HG03064 (cell line): ENCODE data around the gene KDM4F.

Source experiments
- ATAC-seq: cut with Tn5 transposase; IDR thresholded peaks from one replicate; pipeline ENCODE4 v1.9.1; 2021; ENCODE audit warnings: low read depth; ENCODE audit not compliant: unreplicated experiment

KDM4F gene

DNA sequence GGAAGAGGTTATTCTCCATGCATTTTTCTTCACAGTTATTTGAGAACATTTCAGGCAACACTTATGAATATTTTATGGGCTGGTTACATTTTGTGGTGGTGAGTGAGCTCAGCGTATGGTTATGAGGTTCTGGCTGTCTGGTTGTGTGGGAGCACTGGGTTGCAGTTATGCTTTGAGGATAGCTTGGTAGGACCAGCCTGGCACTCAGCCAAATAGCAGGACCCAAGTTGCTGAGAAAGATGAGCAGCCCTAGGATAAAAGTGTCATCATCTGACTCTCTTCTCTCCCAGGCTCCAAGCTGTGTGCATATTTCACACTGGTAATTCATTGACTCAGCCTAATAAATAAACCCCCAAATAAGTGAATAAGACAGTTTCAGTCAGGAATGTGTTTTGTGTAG, 9.4 kb downstream of the KDM4F start:
- ATAC-seq: no peak

DNA sequence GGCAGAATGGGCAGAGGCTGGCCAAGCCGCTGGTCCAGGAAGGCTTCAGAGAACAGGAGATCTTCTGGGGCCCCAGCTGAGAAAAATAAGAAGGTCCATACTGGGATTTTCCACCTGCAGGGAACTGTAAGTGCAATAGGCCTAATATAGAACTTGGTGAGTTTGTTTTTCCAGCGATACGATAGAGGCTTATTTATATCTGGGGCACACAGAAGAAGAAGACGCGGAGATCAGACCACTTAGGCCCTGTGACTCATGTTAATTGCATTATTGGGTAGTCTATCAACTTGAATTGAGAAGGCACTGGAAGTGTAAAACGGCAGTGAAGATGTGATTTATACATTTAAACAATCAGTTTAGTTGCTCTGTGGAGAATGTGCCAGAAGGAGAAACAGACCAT, 9.8 kb downstream of the KDM4F start:
- ATAC-seq: no peak

DNA sequence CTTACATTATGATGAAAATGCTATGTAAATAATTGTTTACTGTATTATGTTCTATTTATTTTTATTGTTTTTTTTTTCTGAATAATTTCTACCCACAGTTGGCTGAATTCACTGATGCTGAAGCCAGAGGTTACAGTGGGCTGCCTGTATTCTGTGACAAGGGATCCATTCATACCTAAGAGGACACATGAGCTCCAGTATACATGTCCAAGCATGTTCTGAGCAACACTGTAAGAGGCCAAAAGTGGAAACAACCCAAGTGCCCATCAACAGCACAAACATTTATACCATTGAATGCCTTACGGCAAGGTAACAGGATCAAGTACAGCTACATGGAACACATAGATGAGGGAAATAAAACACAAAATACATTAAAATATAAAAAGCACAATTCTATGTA, 16.1 kb downstream of the KDM4F start:
- no peak for ATAC-seq

DNA sequence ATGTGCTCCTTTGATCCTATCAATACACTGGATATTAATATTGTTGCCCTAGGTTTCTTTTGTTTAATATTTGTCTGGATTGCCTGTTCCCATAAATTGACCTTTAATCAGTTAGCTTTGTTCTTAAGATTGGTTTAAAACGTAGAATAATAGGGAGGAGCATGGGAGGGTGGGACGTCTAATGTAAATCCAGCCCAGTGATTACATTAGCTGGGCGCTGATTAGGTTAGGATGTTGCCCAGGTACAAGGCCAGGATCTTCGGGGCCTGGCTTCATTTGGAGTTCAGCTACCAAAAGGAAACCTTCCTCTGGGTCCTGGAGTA, 17.5 kb downstream of the KDM4F start, which contains the start of gene SRSF8:
TSS of gene SRSF8 (plus strand) at position 204 of the 323 bp plus-strand sequence. CDS start 308 bp downstream, outside the sequence.
- ATAC-seq: peak; percentile 43

DNA sequence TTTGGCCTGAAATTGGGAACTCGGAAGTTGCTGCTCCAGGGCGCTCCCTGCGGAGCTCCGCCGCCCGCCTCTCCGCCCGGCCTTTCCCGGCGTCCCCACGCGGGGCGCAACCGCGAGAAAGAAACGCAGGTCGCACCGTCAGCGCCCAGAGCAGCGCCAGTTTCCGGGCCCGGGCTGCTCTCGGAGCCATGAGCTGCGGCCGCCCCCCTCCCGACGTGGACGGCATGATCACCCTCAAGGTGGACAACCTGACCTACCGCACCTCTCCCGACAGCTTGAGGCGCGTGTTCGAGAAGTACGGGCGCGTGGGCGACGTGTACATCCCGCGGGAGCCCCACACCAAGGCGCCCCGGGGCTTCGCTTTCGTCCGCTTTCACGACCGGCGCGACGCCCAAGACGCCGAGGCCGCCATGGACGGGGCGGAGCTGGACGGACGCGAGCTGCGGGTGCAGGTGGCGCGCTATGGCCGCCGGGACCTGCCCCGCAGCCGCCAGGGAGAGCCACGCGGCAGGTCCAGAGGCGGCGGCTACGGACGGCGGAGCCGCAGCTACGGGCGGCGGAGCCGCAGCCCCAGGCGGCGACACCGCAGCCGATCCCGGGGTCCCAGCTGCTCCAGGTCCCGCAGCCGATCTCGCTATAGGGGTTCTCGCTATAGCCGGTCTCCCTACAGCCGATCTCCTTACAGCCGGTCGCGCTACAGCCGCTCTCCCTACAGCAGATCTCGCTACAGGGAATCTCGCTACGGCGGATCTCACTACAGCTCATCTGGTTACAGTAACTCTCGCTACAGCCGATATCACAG, 18.0 kb downstream of the KDM4F start:
- ATAC-seq: peak; percentile 59

DNA sequence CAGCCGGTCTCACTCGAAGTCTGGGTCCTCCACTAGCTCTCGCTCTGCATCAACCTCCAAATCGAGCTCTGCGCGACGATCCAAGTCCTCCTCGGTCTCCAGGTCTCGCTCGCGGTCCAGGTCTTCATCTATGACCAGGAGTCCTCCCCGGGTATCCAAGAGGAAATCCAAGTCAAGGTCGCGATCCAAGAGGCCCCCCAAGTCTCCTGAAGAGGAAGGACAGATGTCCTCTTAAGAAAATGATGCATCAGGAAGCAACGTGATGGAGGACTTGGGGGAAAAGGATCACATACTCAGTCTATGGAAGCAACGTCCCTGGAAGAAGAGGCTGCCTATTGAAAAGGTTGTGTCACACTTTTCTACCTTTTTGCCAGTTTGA, 18.6 kb downstream of the KDM4F start:
- ATAC-seq: no peak

DNA sequence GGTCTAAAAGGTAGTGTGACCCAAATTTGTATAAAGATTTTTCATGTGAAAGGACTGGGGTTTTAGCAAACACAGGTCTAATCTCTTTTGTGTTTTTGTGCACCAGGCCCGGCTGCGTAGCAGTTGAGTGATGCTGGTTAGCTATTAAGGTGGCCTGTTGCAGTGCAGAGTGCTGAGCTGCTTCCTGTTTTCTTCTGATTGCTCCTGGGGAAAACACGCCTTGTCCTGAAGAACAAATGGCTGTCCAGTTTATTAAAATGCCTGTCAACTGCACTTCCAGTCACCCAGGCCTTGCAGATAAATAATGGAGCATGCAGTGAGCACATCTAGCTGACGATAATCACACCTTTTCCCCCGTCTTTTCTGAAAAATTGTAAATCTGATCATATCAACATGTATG, 19.3 kb downstream of the KDM4F start:
- ATAC-seq: peak; percentile 71

DNA sequence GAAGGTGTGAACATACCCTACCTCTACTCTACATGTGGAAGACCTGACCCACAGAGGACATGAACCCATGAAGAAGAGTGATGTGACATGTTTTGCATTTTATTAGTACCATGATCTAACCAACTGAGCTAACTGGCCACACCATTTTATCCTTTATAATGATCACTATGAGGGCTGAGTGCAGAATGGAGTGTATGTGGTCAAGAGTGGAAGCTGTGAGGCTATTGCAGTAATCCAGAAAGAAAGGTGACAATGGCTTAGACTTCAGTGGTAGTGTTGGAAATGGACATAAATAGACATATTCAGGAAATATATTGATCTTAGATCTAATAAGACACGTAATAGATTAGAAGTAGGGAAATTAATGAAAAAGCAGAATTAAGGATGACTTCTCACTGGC, 21.2 kb downstream of the KDM4F start:
- no peak for ATAC-seq

DNA sequence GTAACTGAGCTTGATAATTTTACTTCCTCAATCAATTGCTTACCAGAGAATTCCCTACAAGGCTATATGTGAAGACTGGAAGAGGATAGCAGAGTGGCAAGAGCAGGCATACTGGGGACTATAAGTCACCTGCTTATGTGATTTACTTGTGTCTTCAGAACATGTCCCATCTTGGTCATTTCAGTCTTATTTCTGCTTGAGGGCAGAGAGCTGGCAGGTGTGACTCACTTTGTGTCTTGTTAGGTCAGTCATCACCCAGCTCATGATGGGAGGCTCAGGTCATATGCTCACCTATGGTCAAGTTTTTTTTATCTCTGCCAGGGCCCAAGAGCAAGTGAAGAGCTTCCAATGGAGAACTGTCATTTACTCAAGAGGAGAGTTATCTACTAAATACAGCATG, 23.7 kb downstream of the KDM4F start:
- ATAC-seq: no peak

DNA sequence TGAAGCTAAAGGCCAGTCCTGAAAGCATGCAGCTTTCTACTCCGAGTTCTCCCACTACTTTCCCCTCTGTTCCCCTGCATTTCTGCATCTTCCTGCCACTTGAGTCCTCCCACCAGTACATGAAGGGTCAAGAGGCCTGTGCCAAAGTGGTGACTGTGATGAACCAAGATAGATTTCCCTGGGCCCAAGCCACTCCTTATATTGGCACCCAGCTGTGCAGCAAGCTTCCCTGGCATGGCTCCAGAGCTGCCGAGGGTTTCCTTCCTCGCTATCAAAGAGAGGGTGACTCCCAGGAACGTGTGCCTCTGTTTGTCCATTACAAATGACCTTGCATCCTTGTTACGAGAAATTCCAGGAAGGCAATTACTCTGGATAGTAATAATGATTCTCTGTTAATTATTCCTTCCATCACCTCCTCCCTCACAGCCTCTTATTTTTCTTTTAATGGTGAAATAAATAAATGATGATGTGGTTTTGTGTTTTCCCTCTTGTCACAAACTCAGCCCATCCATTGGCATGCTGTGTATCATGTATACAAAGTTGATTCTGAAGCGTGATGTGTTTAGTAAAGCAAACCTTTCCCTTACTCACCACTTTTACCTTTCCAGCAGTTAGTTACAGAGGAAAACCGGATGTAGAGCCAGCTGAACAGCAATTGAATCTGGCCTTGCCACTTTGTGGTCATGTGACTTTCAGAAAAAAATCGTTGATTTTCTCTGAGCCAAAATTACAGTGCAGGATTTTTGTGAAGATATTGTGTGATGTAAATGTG, 25.8 kb downstream of the KDM4F start:
- no peak for ATAC-seq

DNA sequence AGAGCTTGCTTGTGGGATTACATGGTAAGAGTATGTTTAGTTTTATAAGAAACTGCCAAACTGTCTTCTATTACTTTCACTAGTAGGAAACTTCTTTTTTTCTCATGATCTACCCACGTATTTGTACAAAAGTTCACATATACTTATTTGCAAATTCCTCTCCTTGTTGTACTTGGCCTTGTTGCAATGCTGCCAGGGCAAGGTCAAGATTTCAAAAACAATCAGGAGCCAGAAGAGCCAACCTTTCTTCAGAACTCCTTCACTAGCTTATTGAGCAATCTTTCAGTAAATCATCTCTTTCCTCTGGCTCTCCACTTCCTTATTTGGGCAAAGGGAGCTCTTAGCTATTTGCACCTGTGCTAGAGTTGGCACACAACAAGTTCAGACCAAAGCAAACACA, 27.2 kb downstream of the KDM4F start:
- ATAC-seq: no peak

DNA sequence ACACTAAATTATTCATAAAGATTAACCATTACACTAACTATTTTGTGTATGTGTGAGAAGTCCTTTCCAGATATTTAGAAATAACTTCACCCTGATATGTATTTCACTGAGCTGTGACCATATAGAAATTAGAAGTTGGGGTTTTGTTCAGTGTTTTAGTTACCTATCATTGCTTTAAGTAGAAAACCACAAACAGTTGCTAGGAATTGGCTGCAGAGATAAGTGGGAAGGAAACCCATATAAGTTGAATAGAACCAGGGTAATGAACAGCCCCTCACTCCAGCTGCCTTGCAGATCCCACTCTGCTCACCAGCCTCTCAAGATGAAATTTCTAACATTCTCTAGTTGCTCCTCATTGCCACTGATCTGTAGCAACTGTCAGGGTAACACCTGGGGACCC, 27.8 kb downstream of the KDM4F start:
- ATAC-seq: no peak

DNA sequence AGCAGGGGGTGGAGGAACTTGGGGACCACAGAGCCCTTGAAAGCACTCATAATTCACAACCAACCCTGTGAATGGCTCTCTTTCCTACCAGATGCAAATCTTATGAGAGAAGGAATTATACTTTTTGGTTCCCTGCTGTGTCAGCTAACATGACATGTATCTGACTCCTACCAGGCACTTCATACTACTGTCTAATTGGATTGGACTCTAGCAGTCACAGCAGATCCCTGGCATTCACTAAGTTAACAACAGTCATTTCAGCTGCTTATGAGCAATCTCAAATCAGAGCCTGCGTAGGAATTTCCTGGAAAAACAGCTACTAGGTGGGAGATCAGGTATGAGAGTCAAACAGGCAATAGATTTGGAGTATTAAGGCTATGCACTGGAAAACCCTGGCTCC, 29.3 kb downstream of the KDM4F start:
- ATAC-seq: no peak

DNA sequence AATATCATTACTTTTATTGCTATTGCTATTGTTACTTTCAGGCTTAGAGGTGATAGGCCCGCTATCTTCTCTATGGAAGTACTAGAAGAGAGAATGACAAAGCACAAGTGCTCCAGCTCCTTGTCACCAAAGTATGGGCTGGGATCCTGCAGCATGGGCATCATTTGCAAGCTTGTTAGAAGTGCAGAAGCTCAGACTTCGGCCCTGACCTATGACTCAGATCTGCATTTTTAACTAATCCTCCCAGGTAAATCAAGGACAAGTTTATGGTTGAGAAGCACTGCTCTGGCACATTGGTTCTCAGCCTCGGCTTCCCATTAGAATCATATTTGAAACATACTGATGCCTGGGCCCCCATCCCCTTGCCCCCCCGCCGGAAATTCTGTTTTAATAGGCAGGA, 31.8 kb downstream of the KDM4F start:
- ATAC-seq: no peak

DNA sequence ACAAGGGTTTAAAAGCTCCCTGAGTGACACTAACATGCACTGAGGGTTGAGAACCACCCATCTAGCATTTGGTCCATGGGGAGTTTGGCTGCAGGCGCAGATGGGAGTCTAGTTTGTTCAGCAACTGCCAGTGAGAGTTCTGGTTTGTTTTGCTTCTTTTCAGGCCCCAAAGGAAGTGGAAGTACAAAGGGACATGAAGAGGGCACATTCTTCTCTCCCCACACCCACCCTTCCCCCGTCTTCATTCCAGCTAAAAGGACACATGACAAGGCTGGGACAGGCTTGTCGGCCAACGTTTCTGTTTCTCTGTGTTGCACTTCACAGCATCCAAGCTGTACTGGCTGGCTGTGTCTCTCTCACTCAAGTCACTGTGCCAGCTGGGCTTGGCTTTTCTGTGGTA, 32.2 kb downstream of the KDM4F start:
- ATAC-seq: no peak

DNA sequence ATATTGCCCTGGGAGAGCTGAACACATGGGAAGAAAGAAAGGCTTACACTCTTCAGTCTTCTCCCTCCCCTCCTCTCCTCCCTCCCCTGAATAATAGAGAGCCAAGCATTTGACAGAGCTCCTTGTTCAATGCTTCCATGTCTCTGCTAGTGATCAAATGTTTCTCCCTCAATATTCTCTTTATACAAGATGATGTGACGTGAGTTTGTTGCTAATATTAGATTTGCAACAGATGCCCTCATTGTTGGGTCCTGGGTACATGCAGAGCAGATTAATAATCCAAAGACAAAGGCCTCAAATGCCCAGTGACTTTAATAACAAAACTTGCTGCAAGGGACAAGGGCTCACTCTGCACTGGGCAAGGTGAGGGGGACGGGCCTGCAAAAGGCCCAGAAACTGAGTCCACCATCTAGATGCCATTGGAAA, 33.4 kb downstream of the KDM4F start:
- no peak for ATAC-seq

DNA sequence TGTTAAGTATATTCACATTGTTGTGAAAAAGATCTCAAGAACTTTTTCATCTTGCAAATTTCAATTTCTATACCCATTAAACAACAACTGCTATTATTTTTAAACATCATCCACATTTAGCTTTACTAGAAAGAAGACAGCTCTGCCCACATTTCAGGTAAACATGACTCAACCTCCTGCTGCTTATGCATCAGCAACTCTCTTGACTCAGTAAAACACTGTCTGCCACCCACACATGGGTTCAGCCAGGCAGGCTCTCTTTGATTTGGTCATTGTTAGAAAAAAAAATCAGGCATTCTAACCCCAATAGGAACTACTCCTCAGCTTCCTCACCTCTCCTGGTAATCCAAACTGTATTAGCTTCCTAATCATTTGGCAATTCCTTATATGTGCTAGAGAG, 35.3 kb downstream of the KDM4F start:
- ATAC-seq: peak; percentile 51

DNA sequence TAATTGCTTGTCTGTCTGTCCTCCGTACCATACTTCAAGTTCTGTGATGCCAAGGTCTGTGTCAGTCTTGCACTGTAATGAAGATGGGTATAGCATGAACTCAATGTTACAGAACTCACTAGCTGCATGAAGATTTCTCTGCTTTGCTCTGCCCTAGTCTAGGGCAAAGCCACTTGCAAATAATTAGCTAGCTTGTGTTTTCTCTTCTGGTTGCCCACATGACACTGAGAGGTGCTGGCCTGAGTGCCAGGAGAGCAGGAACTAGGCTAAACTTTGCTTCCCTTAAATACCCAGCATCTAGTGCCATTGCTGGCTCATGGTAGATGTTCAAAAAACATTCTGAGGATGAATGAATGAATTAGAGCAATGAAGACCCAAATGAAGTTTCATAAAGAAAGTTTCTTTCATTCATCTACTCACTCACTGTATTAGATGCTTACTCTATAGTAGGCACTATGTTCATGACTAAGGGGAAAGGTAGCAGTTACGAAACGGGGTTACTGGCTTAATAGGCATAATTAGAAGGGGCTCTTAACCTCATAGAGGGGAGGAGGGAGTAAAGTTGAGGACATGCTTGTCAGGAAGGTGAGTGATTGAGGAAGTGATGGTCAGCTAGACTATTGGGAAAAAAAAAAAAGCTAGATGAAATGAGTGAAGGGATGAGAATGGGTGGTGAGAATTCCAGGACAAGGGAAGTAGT, 36.0 kb downstream of the KDM4F start:
- ATAC-seq: no peak

DNA sequence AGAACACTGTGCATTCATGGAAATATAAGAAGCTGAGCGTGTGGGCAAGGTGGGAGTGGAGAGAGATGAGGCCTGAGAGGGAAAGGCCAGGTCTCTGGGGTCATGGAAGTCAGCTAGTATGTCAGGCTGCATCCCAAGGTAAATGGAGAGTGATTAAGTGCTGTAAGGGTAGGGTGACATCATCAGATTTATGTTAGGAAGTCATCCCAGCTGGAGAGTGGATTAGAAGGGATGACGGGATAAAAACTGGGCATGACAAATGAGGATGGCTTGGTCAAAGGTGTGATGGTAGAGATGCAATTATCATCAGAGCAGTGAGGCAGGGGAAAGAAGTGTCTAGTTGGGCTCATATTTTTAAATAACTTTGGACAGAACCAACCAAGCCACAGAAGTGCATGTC, 36.9 kb downstream of the KDM4F start:
- ATAC-seq: no peak

DNA sequence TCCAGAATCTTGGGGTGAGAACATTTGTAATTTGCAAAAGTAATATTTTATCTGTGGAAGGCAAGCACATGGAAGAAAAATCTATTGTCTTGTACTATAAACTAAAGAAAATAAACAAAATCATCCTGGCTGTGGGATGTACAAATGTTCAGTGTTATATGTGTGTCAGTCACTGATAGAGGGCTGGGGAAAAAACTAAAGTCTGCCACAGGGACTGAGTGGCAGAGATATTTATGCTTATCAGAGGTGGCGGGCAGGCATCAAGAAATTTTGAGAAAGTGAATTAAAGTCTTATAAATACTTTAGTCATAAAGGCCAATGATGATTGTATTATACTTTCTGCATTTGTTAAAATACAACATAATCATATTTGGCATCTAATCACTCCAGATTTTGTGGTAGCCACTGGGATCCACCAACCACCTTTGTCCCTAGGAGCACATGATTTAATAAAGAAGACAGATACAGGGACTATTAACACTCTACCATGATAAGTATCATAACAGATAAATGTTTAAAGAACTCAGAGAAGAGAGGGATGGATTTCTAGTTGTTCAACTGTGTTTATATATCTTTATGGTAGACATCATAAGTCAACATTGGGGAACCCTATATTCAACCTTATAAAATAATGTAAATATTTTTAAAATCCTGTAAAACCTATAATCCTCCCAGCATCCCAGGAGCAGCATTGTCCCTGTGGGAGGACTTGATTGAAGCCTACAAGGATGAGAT, 37.8 kb downstream of the KDM4F start:
- ATAC-seq: no peak
